ENCODE measurements around the gene ATXN7L1. TPM values are rescaled to one million over a fixed set of nuclear protein-coding genes. Genes with fewer than 3 reads are reported as not detected.

Gene ATXN7L1
- total and polyA plus RNA-seq, 2 of the 4 experiments (the other 2 are of a cell fraction), result 3.5 to 4.3 TPM

- Histone ChIP-seq H2AFZ (replicated peaks; ENCODE audit: low read length, poor library complexity) (no peak overlapping the region), H3K27me3 (ENCODE audit: control insufficient read depth, insufficient read depth, low read length) (no peaks in the 10 kb centered on the region), H2BK15ac (ENCODE audit: low read depth, low read length) (no peak overlapping the region), H2AK5ac (ENCODE audit: low read depth, low read length) (no peak overlapping the region), H2BK120ac (ENCODE audit: low read depth, low read length) (no peak overlapping the region), H2BK5ac (ENCODE audit: low read depth, low read length, poor library complexity, severe bottlenecking) (no peak overlapping the region), H3K56ac (ENCODE audit: extremely low read depth, insufficient read depth, low read length) (no peak overlapping the region), H3K9me1 (ENCODE audit: insufficient read depth, low read length) (no peaks in the 10 kb centered on the region), H4K8ac (ENCODE audit: low read depth in 2 of 2, low read length in 2 of 2) (no peak overlapping the region), H3K9ac (ENCODE audit: low read depth, low read length) (no peak overlapping the region), H2BK20ac (ENCODE audit: low read depth, low read length) (no peak overlapping the region), H3K18ac (ENCODE audit: low read depth, low read length) (no peak overlapping the region), H3K4me3 (ENCODE audit: insufficient read depth, low read depth, low read length) (no peak overlapping the region), H3K36me3 (ENCODE audit: control insufficient read depth, insufficient read depth, low read length) (no peaks in the 10 kb centered on the region), H3K4ac (ENCODE audit: low read depth, low read length) (no peak overlapping the region), H4K20me1 (ENCODE audit: insufficient read depth, low read length) (no peaks in the 10 kb centered on the region), H3K9me3 (ENCODE audit: control insufficient read depth, insufficient read depth, low read length) (peaks cover 2% of the 10 kb centered on the region), H3K4me2 (ENCODE audit: low read depth, low read length) (no peak overlapping the region), H3K4me1 (ENCODE audit: control insufficient read depth, insufficient read depth, low read length) (no peaks in the 10 kb centered on the region), H3K79me1 (ENCODE audit: low read depth in 1 of 2, low read length in 2 of 2) (no peaks in the 10 kb centered on the region), H3K23ac (ENCODE audit: low read depth, low read length) (no peak overlapping the region), H3K14ac (replicated peaks; ENCODE audit: low read depth, low read length) (no peak overlapping the region), H3K27ac (ENCODE audit: insufficient read depth, low read length) (no peak overlapping the region), H2AK9ac (replicated peaks; ENCODE audit: low read depth, low read length, poor library complexity) (no peak overlapping the region), H4K91ac (ENCODE audit: insufficient read depth, low read depth, low read length) (no peak overlapping the region), H4K5ac (ENCODE audit: low read depth, low read length) (no peak overlapping the region)
- TF ChIP-seq MAFK (IDR thresholded peaks at IDR 0.05; ENCODE audit: low read depth, low read length) (no peak), CHD1 (IDR thresholded peaks at IDR 0.05; ENCODE audit: low read depth, low read length) (no peak)
- TF ChIP-seq, protein P1, sequence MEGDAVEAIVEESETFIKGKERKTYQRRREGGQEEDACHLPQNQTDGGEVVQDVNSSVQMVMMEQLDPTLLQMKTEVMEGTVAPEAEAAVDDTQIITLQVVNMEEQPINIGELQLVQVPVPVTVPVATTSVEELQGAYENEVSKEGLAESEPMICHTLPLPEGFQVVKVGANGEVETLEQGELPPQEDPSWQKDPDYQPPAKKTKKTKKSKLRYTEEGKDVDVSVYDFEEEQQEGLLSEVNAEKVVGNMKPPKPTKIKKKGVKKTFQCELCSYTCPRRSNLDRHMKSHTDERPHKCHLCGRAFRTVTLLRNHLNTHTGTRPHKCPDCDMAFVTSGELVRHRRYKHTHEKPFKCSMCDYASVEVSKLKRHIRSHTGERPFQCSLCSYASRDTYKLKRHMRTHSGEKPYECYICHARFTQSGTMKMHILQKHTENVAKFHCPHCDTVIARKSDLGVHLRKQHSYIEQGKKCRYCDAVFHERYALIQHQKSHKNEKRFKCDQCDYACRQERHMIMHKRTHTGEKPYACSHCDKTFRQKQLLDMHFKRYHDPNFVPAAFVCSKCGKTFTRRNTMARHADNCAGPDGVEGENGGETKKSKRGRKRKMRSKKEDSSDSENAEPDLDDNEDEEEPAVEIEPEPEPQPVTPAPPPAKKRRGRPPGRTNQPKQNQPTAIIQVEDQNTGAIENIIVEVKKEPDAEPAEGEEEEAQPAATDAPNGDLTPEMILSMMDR (conservative IDR thresholded peaks at IDR 0.05; ENCODE audit: low read depth, low read length), result 0 out of 2 replicates have a peak, but pooled peaks have one; percentile 7
- ChIA-PET POLR2A (ENCODE audit: unreplicated experiment) (no interaction called here), CTCF (interaction anchor here (0.7 kb wide), 1 partner anchor 30 kb away, joined by 4 read pairs; no protein-coding TSS in a partner anchor)
- DNase-seq, result no peak
- intact Hi-C loops (cut with micrococcal nuclease), result loop anchor here (10.0 kb wide), 1 partner anchor 465 kb away; no protein-coding TSS in a partner anchor
- no peak for ATAC-seq (ENCODE audit: low read depth)
- 100% methylated on average over 5 of the region's 22 CpGs; no CpG with 5 or more reads in 1 of the 2 experiments for WGBS, 2 experiments (ENCODE audit: extremely low coverage in 2 of 2, insufficient read length in 1 of 2)
- dilution Hi-C loops (cut with HindIII; ENCODE audit: low sequenced_read_pairs, unreplicated experiment), result no loop called here
- BruUV-seq (replicated peaks), result no TSS peak
- in situ Hi-C loops (cut with MboI; ENCODE audit: low sequenced_read_pairs), result no loop called here
Measured at GRCh38 chr7:105580022-105580740, 296.2 kb downstream of the ATXN7L1 start.

Data from IMR-90 (cell line).